ENCODE results near the gene BSN. TPM values are rescaled to one million over a fixed set of nuclear protein-coding genes. Genes with fewer than 3 reads are reported as not detected.
"Not testable (repeated sequence)": the region's sequence is repeated elsewhere in the genome, so short reads cannot be mapped to it uniquely, and the experiment has no call there.

The BSN gene
- total RNA-seq, 2 experiments from 2014 or later, result 0.08 to 0.14 TPM

- H3K36me3 Mint-ChIP-seq; H3K9me3 Mint-ChIP-seq; POLR2A ChIA-PET; ATAC-seq (ENCODE audit: low read depth); H3K4me3 Mint-ChIP-seq; DNase-seq; H3K27ac Mint-ChIP-seq; H3K27me3 Mint-ChIP-seq: not testable (repeated sequence)
- H3K4me1 Mint-ChIP-seq, result peaks cover 16% of the 10 kb centered on the region
These were observed 133.1 kb downstream of the BSN start for GRCh38 chr3:49687424-49687795.

GRCh38 chr3:49688338-49689045, 134.2 kb downstream of the BSN start:
- H3K36me3 Mint-ChIP-seq; H3K27me3 Mint-ChIP-seq; DNase-seq; ATAC-seq (ENCODE audit: low read depth); H3K9me3 Mint-ChIP-seq; POLR2A ChIA-PET: not testable (repeated sequence)
- Mint-ChIP-seq H3K27ac (peak overlapping the region; percentile 95), H3K4me1 (peaks cover 16% of the 10 kb centered on the region), H3K4me3 (peak overlapping the region; percentile 95)

DNA sequence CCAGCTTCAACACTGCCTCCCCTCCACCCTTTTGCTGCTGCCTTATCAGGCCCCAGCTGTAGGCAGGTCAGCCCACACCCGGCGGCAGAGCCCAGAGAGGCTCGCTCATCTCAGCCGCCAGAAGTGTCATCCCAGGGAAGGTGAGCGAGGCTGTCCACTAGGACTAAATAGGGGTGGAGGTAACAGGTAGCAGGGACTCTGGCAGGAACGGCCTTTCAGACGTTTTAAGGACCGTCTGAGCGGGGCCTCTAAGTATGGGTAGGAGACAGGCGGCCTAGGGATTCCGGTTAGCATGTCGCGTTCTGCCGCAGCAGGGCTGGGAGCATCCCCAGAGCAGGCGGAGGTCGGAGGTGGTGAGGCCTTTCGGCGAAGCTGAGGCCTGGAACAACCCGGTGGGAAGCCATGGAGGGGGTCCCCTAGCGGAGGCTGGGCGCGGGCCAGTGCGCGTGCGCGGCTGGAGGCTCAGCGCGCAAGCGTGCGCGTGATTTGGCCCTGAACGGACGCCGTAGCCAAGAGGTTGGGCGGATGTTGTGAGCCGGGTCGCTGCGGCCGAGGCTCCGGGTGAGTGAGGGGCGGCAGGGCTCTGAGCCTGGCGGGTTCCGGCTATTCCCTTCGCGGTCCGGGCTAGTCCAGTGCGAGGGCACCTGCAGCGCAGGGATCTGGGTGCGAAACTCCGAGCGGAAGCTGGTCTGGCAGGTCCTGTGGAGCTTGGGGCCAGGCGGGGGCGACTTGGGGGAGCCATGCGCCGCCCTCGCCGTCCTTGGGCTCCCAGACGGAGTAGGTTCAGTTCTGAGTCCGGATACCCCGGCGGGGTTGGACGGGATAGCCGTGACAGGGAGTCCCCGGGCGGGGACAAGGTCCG, 135.0 kb downstream of the BSN start, which contains the start of the genes MST1 and RNF123:
TSS of gene MST1 (minus strand) at position 429 of the 862 bp plus-strand sequence. CDS start 783 bp downstream, outside the sequence.
TSS of gene RNF123 (plus strand) at position 512 of the 862 bp plus-strand sequence. CDS start 1,609 bp downstream, outside the sequence.
- DNase-seq, result peak; percentile 97
- POLR2A ChIA-PET, result no interaction called here
- Mint-ChIP-seq H3K36me3 (peaks cover 3% of the 10 kb centered on the region), H3K4me3 (peak within 1 kb of the TSS; percentile 95), H3K27ac (peak within 1 kb of the TSS; percentile 95), H3K4me1 (peaks cover 16% of the 10 kb centered on the region), H3K27me3 (no peaks in the 10 kb centered on the region), H3K9me3 (no peaks in the 10 kb centered on the region)
- ATAC-seq (ENCODE audit: low read depth), result peak; percentile 81

GRCh38 chr3:49689908-49690624, 135.8 kb downstream of the BSN start:
- peaks cover 16% of the 10 kb centered on the region for H3K4me1 Mint-ChIP-seq
- H3K27ac Mint-ChIP-seq, result peak overlapping the region; percentile 95
- DNase-seq; H3K27me3 Mint-ChIP-seq; H3K36me3 Mint-ChIP-seq; H3K9me3 Mint-ChIP-seq; POLR2A ChIA-PET; ATAC-seq (ENCODE audit: low read depth): not testable (repeated sequence)
- peak overlapping the region; percentile 95 for H3K4me3 Mint-ChIP-seq

DNA sequence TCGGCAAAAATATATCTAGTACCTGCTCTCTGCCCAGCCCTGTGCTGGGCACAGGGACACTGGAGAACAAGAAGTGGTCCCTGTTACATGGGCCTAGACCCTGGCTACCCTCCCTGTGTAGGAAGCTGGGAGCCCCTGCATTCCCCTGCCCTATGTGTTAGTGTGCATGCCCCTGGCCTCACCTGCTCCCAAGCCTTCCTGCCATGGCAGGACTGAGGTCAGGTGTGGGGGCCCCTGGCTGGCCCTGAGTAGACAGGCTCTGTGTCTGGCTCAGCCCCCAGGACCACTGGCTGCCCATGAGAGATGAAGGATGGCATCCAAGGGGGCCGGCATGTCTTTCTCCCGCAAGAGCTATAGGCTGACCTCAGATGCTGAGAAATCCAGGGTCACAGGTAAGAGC, 136.6 kb downstream of the BSN start:
- H3K27ac Mint-ChIP-seq; POLR2A ChIA-PET; DNase-seq; H3K36me3 Mint-ChIP-seq; H3K27me3 Mint-ChIP-seq; ATAC-seq (ENCODE audit: low read depth); H3K9me3 Mint-ChIP-seq: not testable (repeated sequence)
- Mint-ChIP-seq H3K4me1 (peaks cover 16% of the 10 kb centered on the region), H3K4me3 (peak overlapping the region; percentile 95)

- H3K27ac Mint-ChIP-seq, POLR2A ChIA-PET, H3K4me3 Mint-ChIP-seq: not testable (repeated sequence)
These were observed 137.2 kb downstream of the BSN start for GRCh38 chr3:49691481-49691880.

DNA sequence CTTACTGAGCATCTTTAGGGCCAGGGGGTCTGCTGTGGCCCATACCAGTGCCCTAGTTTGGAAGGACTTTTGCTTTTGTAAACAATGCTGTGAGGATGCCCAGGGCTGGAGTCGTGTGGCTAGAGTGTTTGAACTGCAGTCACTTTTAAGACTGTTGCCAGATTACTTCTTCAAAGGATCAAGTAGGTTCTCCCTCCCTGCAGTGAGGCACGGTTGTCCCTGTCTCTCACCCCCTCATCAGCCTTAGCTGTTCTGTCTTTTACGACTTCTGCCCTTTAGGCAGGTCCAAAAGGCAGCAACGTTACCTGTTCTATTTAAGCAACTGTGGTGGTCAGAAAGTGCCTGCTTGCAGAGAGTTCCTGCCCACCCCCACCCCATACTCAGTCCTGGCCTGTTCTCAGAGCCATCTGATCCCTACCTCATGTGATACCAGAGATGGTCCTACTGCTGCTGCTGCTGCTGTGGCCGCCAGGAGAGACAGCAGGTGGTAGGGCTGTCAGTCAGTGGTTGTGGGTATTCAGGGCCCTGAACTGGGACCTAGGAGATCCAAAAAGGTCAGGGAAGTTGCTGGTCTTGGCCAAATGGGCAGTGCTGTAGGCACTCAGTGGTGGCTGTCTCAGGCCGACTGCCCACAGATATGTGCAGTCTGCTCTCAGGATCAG, 140.3 kb downstream of the BSN start:
- POLR2A ChIA-PET; ATAC-seq (ENCODE audit: low read depth); H3K27ac Mint-ChIP-seq; H3K9me3 Mint-ChIP-seq; H3K4me3 Mint-ChIP-seq; DNase-seq; H3K36me3 Mint-ChIP-seq; H3K27me3 Mint-ChIP-seq: not testable (repeated sequence)
- H3K4me1 Mint-ChIP-seq, result peaks cover 11% of the 10 kb centered on the region

More at GRCh38 chr3:49691481-49691880, 137.2 kb downstream of the BSN start:
- not testable (repeated sequence) for H3K27me3 Mint-ChIP-seq; ATAC-seq (ENCODE audit: low read depth); H3K36me3 Mint-ChIP-seq; H3K9me3 Mint-ChIP-seq; DNase-seq
- H3K4me1 Mint-ChIP-seq, result peaks cover 16% of the 10 kb centered on the region

DNA sequence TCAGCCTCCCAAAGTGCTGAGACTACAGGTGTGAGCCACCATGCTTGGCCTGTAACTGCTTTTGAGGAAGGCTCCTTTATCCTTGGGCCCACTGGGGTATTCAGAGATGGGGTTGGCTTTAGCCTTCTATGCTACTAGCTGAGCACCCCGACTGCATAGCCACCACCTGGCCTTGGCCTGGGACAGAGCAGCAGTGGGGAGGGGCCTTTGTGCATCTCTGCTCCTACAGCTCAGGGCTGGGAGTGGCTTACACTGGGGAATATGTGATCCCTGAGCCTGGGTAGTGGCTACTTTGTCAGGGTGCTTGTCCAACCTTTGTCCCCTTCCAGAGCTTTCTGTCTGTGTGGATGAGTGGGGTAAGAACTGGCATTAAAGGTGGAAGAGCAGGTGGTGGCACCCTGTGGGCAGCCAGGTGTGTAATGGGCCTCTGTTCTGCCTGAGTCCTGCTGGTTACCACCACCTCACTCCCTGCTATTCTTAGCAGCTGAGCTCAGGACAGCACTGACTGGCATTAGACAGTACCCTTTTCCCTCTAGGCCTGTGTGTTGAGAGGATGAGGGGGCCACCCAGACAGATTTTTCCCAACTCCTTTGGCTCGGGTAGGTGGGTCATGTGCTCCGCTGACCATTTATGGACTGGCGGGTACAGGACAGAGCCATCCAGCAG, 141.2 kb downstream of the BSN start:
- not testable (repeated sequence) for DNase-seq

GRCh38 chr3:49699281-49699979, 145.2 kb downstream of the BSN start:
- Mint-ChIP-seq H3K4me1 (peaks cover 2% of the 10 kb centered on the region), H3K27me3 (no peaks in the 10 kb centered on the region), H3K9me3 (no peaks in the 10 kb centered on the region), H3K27ac (no peak overlapping the region), H3K36me3 (no peaks in the 10 kb centered on the region), H3K4me3 (no peak overlapping the region)
- POLR2A ChIA-PET, result no interaction called here
- no peak for ATAC-seq (ENCODE audit: low read depth)
- no peak for DNase-seq

More for the DNA sequence above, 141.2 kb downstream of the BSN start:
- H3K27ac Mint-ChIP-seq; H3K27me3 Mint-ChIP-seq; H3K4me3 Mint-ChIP-seq; ATAC-seq (ENCODE audit: low read depth); POLR2A ChIA-PET; H3K36me3 Mint-ChIP-seq; H3K9me3 Mint-ChIP-seq; H3K4me1 Mint-ChIP-seq: not testable (repeated sequence)

- no peaks in the 10 kb centered on the region for H3K9me3 Mint-ChIP-seq
- H3K27ac Mint-ChIP-seq, result no peak overlapping the region
- DNase-seq, result no peak
- POLR2A ChIA-PET, result interaction anchor here (1.1 kb wide), 1 partner anchor 13 kb away, joined by 3 read pairs; no protein-coding TSS in a partner anchor
- no peak for ATAC-seq (ENCODE audit: low read depth)
- no peaks in the 10 kb centered on the region for H3K27me3 Mint-ChIP-seq
- H3K4me1 Mint-ChIP-seq, result peaks cover 2% of the 10 kb centered on the region
- no peak overlapping the region for H3K4me3 Mint-ChIP-seq
- H3K36me3 Mint-ChIP-seq, result no peaks in the 10 kb centered on the region
These were observed 145.7 kb downstream of the BSN start for GRCh38 chr3:49700014-49700413.

- ATAC-seq (ENCODE audit: low read depth), result no peak
- H3K9me3 Mint-ChIP-seq, result no peaks in the 10 kb centered on the region
- no peak overlapping the region for H3K4me3 Mint-ChIP-seq
- POLR2A ChIA-PET, result interaction anchor here (1.1 kb wide), 1 partner anchor 12 kb away, joined by 3 read pairs; no protein-coding TSS in a partner anchor
- H3K27me3 Mint-ChIP-seq, result no peaks in the 10 kb centered on the region
- peaks cover 2% of the 10 kb centered on the region for H3K4me1 Mint-ChIP-seq
- DNase-seq, result no peak
- no peaks in the 10 kb centered on the region for H3K36me3 Mint-ChIP-seq
- H3K27ac Mint-ChIP-seq, result no peak overlapping the region
These were observed 146.3 kb downstream of the BSN start for GRCh38 chr3:49700453-49701128.

Measured in activated naive CD8-positive, alpha-beta T cell treated with anti-CD3 and anti-CD28 coated beads, Interleukin-2, amount 10 ng/mL, durations not matched to agents 7 days and 5 days (primary cell).